Measurements from ENCODE around the gene MGRN1. TPM values are rescaled to one million over a fixed set of nuclear protein-coding genes. Genes with fewer than 3 reads are reported as not detected.
A peak's percentile ranks its signal among the peaks of the same experiment; 100 is the strongest.

MGRN1 gene
- 28.0 and 28.2 TPM in 2 replicates for total RNA-seq (2014; rRNA removed; shearing (Covaris generic))

DNA sequence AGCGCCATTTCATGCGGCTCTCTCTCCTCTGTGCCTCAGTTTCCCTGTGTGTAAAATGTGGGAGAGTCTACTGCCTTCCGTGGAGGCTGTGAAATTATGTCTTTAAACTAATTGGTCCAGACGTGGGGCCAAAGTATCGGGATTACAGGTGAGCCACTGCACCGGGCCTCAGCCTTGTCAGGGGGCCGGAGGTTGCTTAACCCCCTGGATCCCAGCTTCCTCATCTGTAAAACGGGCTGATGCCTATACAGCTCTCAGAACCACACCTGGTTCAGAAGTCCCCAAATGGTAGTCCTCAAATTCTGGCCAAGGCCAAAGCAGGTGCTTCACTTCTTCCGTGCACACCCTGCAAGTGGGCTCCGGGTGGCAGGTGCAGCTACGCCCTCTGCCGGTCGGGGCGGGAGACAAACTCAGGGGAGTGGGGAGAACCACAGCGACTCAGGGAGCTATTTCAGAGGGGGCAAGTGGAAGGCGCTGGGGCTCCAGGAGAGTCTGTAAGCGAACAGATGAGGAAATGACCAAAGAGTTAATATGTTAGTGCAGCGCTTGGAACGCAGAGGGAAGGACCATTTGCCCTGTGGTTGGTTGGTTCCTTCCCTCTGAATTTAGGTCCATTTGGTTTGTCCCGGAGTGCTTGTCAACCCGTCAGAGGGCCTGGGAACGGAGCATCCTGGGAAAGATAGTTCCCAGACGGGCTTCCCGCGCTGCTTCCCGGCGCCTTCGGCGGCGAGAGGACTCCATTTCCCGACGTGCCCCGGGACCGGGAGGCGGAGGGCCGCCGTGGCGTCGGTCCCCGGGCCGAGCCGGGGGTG, at the start of gene MGRN1:
MGRN1 (plus strand) TSS at position 812 of the 812 bp plus-strand sequence. CDS start 135 bp downstream, outside the sequence.
- peak; percentile 95 for DNase-seq (ENCODE audit: low spot score)

DNA sequence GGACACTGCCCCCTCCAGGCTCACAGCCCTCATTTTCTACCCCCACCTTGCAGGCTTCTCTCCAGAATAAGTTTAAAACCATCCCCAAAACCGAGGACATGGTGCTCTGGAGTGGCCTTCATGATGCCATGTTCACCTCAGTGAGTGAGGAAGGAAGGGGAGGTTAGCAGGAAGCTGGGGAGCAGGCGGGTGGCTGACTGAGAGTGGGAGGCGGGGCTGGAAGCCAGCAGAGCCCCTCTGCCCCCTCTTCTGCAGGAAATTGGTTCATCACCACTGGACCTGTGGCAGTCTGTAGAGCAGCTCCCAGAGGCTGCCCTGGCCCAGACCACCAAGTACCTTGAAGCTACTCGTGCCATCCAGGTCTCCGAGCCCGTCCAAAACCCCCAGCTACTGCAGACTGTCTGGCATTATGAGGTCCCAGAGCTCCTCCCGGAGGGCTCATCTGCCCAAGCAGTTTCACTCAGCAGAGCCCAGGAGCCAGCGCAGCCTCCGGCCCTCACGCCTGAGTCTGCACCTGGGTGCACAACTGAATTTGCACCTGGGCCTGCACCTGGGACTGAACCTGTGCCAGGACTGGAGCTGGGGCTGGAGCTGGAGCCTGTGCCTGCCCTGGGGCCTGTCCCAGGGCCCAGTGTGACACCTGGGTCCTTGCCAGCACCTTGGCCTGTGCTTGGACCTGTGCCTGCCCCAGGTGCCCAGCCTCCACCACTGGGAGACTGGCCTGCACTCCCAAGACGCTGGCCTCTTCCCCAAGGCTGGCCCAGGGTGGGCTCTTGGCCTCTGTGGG, 49.5 kb upstream of the MGRN1 start:
- DNase-seq (ENCODE audit: low spot score), result no peak

GRCh38 chr16:4576008-4576407, 48.6 kb upstream of the MGRN1 start:
- DNase-seq (ENCODE audit: low spot score), result no peak

GRCh38 chr16:4578961-4579530, 45.6 kb upstream of the MGRN1 start:
- DNase-seq (ENCODE audit: low spot score), result no peak

GRCh38 chr16:4580250-4580649, 44.4 kb upstream of the MGRN1 start:
- DNase-seq (ENCODE audit: low spot score), result peak; percentile 73

DNA sequence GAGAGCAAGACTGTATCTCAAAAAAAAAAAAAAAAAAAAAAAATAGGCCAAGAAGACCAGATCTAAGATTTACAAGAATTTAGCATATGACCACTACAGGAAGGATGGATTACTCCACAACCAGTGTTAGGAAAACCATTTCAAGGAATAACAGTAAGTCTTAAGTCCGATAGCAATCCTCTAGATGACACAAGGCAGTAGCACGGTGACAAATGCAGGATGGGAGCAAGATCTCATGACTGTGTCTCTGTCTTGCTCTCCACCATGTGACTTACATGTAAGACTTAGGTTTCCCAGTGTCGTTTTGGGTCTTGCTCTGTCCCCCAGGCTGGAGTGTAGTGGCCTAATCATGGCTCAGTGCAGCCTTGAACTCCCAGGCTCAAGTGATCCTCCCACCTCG, 40.7 kb upstream of the MGRN1 start:
- DNase-seq (ENCODE audit: low spot score), result no peak

DNA sequence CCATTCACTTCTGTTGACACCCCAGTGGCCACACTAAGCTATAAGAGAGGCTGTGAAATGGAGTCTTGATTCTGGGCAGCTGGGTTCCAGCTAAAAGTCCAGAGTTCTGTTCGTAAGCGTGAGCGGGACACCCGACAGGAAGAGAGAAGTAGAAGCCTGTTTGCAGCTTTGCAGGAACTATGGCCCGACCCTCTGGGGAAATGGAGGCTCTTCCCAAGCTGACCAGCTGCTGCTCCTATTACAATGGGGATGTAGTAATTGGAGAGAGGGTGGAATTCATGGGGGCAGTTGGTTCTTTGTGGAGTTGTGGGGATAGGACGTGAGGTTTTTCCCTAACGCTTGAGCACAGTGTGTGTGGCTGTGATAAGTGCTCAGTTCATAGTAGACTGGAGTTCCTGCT, 38.3 kb upstream of the MGRN1 start:
- no peak for DNase-seq (ENCODE audit: low spot score)

GRCh38 chr16:4588386-4588785, 36.2 kb upstream of the MGRN1 start:
- no peak for DNase-seq (ENCODE audit: low spot score)

GRCh38 chr16:4588961-4589360, 35.7 kb upstream of the MGRN1 start:
- DNase-seq (ENCODE audit: low spot score), result no peak

GRCh38 chr16:4591191-4591590, 33.4 kb upstream of the MGRN1 start:
- DNase-seq (ENCODE audit: low spot score), result no peak

DNA sequence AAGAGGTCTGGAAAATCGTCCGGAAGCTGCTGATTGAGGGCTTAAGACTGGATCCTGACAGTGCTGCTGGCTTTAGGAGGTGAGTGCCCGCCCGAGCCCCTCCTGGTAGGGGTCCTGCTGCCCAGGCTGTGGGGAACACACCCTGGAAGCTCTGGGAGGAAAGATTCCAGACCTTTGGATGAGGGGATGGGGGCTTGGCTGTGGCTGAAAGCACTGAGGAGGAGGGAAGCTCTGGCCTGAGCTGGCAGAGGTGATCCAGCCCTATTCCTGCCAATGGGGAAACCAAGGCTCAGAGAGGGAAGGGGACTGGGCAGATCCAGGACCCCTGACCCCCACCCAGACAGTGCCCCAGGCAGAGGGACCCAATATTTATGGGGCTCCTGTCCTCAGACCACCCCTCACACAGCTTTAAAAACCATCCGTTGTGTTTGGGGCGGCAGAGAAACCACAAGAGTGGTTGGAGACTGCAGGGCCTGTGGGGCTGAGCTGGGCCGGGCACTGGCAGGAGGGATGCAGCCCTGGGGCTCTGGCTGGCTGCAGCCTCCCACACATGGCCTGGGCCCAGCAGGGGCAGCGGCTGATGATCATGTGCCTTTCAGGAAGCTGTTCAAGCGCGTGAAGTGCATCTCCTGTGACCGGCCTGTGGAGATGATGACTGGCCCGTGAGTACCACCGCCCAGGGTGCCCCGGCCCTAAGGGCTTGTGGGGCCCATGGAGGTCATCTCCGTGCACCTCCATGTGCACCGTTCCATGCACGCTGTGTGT, 32.7 kb upstream of the MGRN1 start:
- no peak for DNase-seq (ENCODE audit: low spot score)

- DNase-seq (ENCODE audit: low spot score), result no peak
These were observed 31.5 kb upstream of the MGRN1 start for GRCh38 chr16:4593086-4593485.

- DNase-seq (ENCODE audit: low spot score), result no peak
These were observed 29.9 kb upstream of the MGRN1 start for GRCh38 chr16:4594433-4595410.

DNA sequence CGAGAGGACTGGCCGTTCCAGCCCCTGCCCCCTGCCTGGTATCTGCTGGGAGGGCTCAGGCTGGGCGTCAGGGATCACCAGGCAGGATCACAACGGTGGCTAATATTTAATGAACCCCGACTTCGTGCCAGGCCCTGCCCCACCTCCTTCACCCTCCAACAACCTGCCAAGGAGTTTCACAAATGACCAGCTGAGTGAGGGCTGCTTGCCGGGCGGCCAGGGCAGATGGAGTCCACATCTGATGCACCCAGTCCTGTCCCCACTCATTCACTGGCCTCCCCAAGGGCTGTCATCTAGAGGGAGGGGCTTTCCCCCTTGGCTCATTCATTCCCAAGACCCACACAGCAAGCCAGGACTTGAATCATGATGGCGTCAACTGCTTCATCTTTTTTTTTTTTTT, 27.5 kb upstream of the MGRN1 start:
- DNase-seq (ENCODE audit: low spot score), result no peak

DNA sequence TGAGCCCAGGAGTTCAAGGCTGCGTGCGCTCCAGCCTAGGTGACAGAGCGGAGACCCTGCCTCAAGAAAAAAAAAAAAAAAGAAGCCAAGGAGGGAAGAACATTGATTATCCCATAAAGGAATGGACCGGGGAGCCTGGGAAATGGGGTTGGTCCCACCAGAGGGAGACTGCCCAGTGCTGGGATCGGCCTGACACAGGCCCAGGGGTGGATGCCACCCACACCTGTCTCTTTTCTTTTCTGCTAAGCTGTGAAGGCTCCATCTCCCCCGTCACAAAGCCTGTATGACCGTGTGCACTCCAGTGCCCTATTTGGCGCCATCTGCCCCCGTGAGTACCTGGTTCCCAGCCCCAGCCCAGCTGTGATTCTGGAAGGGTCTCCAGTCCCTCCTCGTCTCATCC, 25.6 kb upstream of the MGRN1 start:
- DNase-seq (ENCODE audit: low spot score), result no peak

DNA sequence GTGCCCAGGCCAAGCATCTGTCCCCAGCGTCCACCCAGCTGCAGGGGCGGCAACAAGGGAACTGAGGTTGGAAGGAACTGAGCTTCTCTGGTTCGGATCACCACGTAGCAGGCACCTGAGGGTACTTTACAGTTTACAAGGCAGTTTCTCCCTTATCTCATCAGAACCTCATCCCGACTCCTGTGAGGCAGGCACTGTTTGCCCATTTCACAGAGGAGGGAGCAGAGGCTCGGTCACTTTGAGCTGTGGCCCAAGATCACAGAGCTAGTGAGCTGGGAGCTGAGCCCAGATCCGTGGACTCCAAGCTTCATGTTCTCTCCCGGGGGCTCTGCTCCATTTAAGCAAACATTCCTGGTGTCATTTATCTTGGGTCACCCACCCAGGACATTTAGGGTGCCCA, 25.1 kb upstream of the MGRN1 start:
- DNase-seq (ENCODE audit: low spot score), result no peak

GRCh38 chr16:4601036-4601863, 23.4 kb upstream of the MGRN1 start:
- no peak for DNase-seq (ENCODE audit: low spot score)

DNA sequence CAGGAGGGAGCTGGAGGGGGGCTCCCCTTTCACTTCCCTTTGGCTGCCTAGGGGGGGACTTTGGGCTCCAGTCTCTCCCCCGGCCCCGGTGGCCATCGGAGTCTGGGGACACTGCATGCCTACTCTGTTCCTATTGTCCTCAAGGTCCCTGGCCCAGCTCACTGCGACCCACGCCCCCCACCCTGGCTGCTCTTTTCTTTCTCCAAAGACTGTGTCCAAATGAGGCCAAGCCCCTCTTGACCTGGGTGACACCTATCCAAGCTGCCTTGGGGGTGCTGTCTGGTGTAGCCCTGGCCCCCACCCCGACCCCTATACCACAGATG, 22.8 kb upstream of the MGRN1 start:
- no peak for DNase-seq (ENCODE audit: low spot score)

DNA sequence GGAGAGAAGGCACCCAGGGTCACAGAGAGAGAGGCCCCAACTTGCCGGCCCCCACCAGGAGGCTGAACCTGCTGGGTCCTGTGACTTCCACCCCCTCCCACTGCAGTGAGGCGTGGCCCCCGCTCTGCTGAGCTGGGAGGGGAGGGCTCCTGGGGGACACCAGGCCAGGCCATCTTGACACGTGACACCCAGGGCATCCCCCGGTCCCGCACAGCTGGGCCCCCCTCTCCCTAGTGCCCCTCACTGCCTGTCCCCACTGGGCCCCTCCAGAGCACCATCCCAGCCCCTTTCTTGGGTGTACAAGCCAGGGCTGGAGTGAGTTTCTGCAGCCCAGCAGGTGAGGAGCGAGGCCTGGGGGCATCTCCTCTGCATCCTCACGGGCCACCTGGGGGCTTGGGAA, 22.3 kb upstream of the MGRN1 start:
- no peak for DNase-seq (ENCODE audit: low spot score)

DNA sequence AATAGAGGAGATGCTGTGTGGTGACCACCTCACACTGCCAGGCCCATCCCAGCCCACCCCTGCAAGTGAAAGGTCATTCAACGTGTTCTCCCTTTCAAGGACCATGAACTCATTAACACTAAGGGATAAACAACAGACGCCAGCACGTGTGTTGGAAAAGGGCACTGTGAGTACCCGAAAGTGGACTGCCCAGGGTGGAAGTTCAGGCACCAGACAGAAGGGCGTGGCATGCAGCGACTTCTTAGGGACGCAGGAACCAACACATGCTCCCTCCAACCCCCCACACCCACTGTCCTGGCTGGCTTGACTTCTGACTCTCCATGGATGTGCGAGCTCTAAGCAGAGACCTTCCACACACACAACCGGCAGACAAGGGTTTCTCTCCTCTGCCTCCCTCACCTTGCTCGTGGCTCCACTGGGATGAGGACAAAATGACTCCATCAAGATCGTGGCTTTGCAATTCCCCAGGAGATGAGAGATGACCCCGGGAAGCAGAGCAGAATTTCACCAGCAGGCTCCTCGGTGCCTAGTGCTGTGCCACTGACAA, 20.9 kb upstream of the MGRN1 start:
- no peak for DNase-seq (ENCODE audit: low spot score)

Data from A172 (cell line).